ENCODE results near the gene RITA1.

- TF ChIP-seq CTCF (IDR thresholded peaks at IDR 0.05) (no peak), POLR2AphosphoS5 (IDR thresholded peaks at IDR 0.05) (no peak), EP300 (IDR thresholded peaks at IDR 0.05) (no peak)
Observed at GRCh38 chr12:113169697-113170096, 15.8 kb upstream of the RITA1 start.

Data from suprapubic skin (tissue), 4 donors.